Liver (tissue), 3 donors: ENCODE measurements around the gene HSPA12A.

Experiments
- CTCF ChIP-seq: fragments of 150-350 bp; IDR thresholded peaks from 2 replicates; pipeline ENCODE4 v1.5.1; 2017; ENCODE audit warnings: improper control_type of control experiment, low read depth, low read length; ENCODE audit not compliant: missing input control
- EGR1 ChIP-seq, 2 donors: IDR thresholded peaks; 2 replicates each; pipeline ENCODE4 v1.6.1; 2016 to 2018; ENCODE audit warnings: antibody characterized with exemption in 2 of 2, low read depth in 2 of 2
- GABPA ChIP-seq, 2 donors: IDR thresholded peaks in 1 of 2; conservative IDR thresholded peaks in 1 of 2; 2 replicates each; pipeline ENCODE4 v1.6.1; 2016; ENCODE audit warnings: antibody characterized with exemption in 2 of 2, mild to moderate bottlenecking in 1 of 2, moderate library complexity in 1 of 2
- MAX ChIP-seq: IDR thresholded peaks from 2 replicates; pipeline ENCODE4 v1.6.1; 2016; ENCODE audit warnings: antibody characterized with exemption
- RAD21 ChIP-seq, 2 donors: IDR thresholded peaks; 2 replicates each; pipeline ENCODE4 v1.6.1; 2016; ENCODE audit warnings: antibody characterized with exemption in 2 of 2, mild to moderate bottlenecking in 2 of 2
- REST ChIP-seq: IDR thresholded peaks from 2 replicates; pipeline ENCODE4 v1.6.1; 2016; ENCODE audit warnings: antibody characterized with exemption, mild to moderate bottlenecking
- RXRA ChIP-seq, 2 donors: IDR thresholded peaks; 2 replicates each; pipeline ENCODE4 v1.6.1; 2017 to 2018; ENCODE audit warnings: antibody characterized with exemption in 2 of 2, mild to moderate bottlenecking in 1 of 2
- SP1 ChIP-seq: IDR thresholded peaks from 2 replicates; pipeline ENCODE4 v1.6.1; 2018; ENCODE audit warnings: antibody characterized with exemption, mild to moderate bottlenecking
- TAF1 ChIP-seq: conservative IDR thresholded peaks from 2 replicates; pipeline ENCODE4 v1.6.1; 2016; ENCODE audit warnings: antibody characterized with exemption, mild to moderate bottlenecking
- YY1 ChIP-seq: IDR thresholded peaks from 2 replicates; pipeline ENCODE4 v1.6.1; 2016; ENCODE audit warnings: antibody characterized with exemption, mild to moderate bottlenecking
- donor health status: healthy.
- donor health status: healthy.

GRCh38 chr10:116692225-116692624 is 50.1 kb downstream of the HSPA12A start:
- TF ChIP-seq REST (no peak), TAF1 (no peak), CTCF (no peak), RAD21 (IDR thresholded peaks at IDR 0.05) (no peak), GABPA (IDR thresholded peaks at IDR 0.05 in 1 of 2, conservative IDR thresholded peaks at IDR 0.05 in 1 of 2) (no peak), SP1 (no peak), RXRA (IDR thresholded peaks at IDR 0.05) (no peak), EGR1 (IDR thresholded peaks at IDR 0.05; ENCODE audit: low read depth in 2 of 2) (no peak), YY1 (no peak), MAX (no peak)
